NCI-H226 (cell line): ENCODE measurements around the gene ZNF667.

Experiments used
- DNase-seq: peaks from one replicate; pipeline ENCODE4 v3.0.0-alpha.2; 2015

ZNF667 gene

DNA sequence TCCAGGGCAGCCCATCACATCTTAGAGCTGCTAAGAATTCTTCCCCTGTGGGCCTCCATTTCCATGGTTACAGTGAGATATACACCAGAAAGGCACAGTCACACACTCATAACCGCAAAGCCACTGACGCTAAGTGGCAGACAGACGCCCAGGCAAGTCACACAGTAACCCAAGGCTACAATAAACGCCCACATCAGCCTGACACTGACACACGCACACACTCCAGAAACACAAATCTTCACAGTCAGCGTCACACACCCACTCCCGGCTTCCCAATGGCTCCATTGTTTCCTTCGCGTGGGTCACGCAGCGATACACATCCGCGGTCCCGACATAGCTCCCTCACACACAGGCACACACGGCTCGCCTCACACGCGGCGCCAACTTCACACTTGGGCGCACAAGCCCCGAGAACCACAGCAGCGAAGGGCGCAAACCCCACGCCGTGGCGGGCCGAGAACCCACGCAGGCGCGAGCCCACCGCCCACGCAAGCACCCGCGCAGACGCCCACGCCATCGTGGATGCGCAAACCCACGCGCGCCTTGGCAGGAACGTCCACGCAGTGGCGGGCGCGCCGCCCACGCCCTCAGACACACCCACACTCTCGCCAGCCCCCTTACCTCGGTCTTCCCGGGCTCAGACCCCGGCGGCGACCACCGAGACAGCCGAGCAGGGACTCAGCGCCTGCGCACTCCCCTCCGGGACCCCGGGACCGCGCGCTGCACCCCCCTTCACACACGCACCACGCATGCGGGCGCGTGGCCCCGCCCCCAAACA is at the start of gene ZNF667:
Gene ZNF667, minus strand, starts transcription at position 695 of the 778 bp plus-strand sequence. CDS start 14,975 bp downstream, outside the sequence.
- no peak for DNase-seq

DNA sequence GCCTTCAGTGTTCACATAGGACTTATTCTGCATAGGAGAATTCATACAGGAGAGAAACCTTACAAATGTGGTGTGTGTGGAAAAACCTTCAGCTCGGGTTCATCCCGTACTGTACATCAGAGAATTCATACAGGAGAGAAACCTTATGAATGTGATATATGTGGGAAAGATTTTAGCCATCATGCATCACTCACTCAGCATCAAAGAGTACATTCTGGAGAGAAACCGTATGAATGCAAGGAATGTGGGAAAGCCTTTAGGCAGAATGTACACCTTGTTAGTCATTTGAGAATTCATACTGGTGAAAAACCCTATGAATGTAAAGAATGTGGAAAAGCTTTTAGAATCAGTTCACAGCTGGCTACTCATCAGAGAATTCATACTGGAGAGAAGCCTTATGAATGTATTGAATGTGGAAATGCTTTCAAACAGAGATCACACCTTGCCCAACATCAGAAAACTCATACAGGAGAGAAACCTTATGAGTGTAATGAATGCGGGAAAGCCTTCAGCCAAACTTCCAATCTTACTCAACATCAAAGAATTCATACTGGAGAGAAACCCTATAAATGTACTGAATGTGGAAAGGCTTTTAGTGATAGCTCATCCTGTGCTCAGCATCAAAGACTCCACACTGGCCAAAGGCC is 48.2 kb upstream of the ZNF667 start:
- no peak for DNase-seq

DNA sequence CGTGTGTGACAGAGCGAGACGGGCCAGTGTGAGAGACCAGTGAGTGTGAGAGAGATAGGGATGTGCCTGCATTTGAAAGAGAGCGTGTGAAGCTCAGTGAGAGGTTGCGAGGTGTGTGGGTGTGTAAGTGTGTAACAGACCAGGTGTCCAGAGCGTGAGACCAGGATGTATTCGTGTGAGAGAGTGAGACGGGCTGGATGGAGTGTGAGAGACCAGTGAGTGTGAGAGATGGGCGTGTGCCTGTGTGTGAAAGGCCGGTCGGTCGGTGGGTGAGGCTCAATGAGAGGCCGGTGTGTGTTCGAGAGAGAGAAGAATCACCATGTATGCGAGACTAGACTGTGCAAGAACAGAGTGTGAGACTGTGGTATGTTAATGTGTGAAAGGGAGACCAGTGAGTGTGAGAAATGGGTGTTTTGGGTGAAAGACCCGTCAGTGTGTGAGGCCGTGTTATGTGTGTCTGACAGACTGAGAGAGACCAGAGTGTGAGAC is 31.2 kb upstream of the ZNF667 start:
- no peak for DNase-seq

DNA sequence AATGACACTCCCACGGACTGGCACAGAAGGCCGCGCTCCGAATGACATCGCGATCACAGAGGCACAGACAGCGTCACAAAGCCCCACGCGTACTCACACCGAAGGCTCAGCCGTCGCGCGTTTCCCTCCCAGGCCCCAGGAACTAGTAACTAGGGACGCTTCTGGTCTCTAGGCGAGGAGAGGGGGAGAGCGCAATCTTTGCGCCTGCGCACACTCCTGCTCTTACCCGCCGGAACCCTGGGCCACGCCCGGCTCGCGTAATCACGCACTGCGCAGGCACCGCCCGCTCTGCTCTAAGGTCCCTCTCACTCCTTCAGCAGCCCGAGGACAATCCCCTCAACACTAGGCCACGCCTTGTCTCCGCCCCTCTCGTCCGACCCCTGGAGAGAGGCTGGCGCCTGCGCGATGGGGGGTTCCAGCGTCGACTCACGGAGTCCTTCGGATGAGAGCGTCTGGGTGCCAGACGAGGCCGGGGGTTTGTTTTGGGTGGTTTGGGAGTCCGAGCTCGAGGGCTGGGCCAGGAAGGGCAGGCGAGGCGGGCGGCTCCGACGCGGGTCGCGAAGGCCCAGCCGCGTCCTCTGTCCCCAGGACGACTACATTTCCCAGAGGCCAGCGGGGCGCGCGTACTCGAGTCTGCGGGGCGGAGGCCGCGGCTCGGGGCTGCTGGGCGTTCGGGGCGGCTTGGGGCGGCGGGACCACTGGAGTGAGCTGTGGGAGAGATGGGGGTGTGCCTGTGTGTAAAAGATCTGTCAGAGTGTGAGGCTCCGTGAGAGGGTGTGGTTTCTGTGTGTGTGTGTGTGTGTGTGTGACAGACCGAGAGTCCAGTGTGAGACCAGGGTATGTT is 30.5 kb upstream of the ZNF667 start, which contains the start of gene ZNF471:
Gene ZNF471, plus strand, starts transcription at position 410 of the 844 bp plus-strand sequence. CDS start 3,717 bp downstream, outside the sequence.
- DNase-seq: no peak

DNA sequence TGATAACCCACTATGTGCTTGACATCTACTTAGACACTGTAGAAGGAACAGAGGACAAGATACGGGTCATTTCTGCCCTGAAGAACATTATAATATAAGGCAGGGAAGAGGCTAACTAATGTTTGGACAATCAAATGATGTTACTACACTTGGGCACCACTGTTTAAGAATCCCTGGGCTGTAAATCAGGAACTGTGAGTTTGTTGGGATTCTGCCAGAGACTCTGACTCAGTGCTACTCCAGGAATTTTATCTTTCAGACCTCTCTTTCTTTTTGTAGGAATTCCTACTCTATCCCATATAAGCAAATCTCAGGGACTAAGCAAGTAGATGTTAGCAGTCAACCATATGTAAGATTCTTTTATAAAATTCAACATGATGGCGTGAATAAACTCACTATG is 27.4 kb upstream of the ZNF667 start:
- no peak for DNase-seq

DNA sequence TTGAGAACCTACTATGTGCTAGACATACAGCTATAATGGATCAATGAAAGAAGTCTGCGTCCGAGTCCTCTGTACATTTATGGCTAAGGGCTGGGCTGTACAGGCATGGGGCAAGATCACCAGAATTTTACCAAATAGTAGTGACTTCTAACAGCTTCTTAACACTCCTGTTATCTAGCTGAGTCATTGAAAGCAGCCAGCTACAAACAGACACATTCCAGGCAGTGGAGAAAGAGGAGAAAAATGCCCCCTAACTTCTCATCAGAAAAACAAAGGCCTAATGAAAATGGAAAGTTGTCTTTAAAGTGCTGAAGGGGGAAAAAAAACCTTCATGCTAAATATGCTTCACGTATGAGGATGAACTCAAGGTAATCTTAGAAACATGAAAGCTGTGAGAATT is 14.3 kb upstream of the ZNF667 start:
- DNase-seq: no peak

DNA sequence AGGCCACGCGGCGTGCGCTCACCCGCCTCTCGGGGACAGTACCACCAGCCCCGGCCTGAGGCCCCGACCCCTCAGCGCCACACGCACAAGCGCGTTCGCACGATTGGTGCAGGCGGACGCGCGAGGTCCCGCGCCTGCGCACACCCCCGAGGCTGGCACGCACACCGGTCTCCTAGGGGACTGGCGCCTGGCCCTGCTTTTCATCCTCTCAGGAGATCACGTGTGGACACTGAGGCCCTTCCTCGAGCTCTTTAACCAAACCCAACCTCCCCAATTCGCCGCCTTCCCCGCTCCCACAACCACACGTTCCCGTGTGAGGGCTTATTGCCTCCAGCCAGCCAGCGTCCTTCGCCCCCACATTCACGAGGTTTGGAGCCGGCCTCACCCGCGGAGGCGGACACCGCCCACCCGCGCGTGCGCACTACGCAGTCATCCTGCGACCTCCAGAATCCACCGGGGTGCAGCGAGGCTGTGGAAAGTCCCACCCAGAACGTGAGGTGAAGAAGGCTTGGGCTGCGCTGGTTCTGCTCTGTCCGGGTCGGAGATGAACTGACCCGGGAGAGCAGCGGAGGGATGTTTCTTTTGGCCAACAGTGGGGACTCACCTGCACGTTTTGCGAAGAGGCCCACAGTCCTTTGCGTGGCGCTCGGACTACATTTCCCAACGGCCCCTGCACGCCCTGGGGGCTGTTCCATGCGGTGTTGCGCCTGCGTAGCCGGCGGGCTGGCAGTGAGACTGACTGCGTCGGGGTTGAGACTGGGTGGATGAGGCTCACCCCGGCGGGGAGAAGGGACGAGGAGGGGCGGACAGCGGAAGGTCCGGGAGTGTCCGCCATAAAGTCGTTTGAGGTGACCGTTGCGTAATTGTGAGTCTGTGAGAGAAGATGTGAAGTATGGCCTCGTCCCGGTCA is 539 bp upstream of the ZNF667 start:
- DNase-seq: no peak

DNA sequence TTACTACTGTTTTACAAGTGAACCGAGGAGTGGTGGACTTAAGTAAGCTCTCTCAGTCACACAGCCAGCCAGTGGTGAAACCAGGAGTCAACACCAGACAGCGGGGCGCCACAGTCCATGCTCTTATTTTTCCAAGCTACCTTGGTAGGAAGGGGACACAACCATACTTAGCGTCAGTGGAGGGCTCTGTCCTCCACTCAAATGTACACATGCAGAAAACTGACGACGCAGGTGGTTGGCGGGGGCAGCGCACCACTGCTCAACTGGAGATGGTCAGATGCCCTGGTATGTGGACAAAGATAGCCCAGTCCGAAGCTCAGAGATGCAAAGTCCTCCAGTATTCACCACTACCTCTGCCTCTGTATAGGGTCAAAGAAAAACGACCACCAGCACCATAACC is 1.1 kb downstream of the ZNF667 start:
- no peak for DNase-seq

DNA sequence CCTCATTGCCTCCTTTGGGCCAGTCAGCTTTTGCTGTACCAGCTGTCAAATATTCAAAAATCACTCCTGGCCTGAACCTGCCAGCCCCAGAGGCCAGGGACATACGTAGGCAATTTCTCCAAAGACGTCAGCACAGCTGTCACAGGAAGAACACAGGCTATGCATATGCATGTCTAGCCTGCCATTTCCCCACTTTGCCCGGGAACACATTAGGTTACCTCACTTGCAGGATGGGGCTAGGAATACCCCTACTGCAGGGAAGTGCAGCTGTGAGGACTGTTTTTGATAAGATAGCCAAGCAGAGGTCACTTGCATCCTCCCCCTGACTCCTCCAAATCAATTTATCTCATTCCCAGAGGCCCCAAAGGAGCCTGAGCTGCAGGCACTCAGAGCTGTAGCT is 2.8 kb downstream of the ZNF667 start:
- no peak for DNase-seq

DNA sequence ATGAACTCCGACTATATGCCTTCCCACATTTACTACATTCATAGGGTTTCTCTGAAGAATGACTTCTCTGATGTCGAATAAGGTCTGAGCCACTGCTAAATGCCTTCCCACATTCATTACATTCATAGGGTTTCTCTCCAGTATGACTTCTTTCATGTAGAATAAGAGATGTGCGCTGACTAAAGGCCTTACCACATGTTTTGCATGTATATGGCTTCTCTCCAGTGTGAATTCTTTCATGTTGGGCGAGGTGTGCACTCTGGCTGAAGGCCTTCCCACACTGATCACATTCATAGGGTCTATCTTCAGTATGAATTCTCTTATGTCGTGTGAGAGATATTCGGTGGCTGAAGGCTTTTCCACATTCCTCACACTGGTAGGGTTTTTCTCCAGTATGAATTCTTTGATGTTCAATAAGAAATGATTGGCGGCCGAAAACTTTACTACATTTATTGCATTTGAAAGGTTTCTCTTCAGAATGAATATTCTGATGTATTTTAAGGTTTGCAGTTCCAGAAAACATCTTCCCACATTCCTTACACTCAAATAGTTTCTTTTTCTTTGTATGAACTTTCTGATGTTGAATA is 35.8 kb downstream of the ZNF667 start:
- no peak for DNase-seq

DNA sequence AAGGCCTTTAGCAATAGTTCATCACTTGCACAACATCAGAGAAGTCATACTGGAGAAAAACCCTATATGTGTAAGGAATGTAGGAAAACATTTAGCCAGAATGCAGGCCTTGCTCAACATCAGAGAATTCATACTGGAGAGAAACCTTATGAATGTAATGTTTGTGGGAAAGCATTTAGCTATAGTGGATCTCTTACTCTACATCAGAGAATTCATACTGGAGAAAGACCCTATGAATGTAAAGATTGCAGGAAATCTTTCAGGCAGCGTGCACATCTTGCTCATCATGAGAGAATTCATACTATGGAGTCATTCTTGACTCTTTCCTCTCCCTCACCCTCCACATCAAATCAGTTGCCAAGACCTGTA is 53.2 kb downstream of the ZNF667 start:
- no peak for DNase-seq

DNA sequence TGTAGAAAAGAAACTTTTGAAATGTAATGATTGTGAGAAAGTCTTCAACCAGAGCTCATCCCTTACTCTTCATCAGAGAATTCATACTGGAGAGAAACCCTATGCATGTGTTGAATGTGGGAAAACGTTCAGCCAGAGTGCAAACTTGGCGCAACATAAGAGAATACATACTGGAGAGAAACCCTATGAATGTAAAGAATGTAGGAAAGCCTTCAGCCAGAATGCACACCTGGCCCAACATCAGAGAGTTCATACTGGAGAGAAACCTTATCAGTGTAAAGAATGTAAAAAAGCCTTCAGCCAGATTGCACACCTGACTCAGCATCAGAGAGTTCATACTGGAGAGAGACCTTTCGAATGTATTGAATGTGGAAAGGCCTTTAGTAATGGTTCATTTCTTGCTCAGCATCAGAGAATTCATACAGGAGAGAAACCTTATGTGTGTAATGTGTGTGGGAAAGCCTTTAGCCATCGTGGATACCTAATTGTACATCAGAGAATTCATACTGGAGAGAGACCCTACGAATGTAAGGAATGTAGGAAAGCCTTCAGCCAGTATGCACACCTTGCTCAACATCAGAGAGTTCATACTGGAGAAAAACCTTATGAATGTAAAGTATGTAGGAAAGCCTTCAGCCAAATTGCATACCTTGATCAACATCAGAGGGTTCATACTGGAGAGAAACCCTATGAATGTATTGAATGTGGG is 53.7 kb downstream of the ZNF667 start:
- no peak for DNase-seq

DNA sequence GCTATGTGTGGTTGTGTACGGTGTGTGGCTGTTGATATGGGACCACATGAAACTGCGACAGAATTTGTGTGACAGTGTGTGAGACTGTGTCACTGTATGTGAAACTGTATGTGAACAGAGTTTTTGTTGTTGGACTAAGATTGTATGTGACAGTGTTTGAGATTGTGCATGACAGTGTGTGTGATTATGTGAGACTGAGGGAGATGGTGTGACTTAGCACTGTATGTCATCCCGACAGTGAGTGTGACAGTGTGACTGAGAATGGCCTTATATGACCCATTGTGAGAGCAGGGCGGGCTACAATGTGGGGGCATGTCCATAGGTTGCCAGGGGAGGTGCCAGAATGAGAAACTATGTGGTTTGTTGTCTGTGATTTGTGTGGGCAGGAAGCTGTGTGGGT is 72.1 kb downstream of the ZNF667 start:
- no peak for DNase-seq

DNA sequence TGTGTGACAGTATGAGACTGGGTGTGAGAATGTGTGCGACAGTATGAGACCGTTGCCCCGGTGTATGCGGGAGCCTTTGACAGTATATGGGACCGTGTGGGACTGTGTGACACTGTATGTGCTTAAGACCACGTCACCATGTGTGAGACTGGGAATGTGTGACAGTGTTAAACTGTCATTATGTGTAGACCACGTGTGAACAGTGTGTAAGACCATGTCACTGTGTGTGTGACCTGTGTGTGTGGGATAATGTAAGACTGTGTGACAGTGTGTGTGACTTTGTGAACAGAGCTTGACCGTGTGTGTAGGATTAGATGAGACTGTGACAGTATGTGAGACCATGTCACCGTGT is 72.5 kb downstream of the ZNF667 start:
- DNase-seq: no peak

DNA sequence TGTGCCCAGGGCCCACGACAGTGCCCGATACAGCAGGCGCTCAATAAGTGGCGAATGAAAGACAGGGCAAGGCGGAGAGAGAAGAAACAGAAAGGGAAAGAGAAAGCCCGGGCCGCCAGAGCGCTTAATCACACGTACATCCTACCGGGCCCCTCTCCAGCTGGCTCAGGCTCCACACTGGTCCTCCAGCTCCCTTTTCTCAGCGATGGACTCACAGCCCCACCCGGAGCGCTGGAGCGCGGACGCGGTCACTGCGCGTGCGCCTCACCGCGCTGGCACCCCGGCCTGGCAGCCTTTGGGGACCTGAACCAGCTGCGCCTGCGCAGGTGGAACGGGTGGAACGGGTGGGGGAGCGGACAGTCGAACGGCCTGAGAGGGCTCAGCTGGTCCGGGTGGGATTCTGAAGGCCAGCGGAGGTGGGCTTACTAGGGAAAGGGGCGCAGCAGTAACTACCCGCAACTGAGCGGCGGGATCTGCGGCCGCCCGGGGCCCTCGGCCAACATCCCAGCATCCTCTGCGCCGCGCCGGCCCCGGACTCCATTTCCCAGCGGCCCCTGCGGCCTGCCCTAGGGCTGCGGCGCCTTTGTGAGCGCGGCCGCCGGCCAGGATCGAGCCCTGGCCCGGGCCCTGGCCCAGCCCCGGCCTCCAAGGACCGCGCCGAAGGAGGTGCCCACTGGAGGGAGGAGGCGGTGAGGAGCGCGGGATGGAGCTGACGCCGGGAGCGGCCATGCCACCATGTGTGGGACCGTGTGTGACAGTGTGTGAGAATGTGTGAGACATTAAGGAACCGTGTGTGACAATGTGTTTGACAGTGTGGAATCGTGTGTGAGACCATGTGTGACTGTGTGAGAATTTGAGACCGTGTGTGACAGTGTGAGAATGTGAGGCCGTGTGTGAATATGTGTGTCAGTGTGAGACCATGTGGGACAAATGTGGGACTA is 73.1 kb downstream of the ZNF667 start, which contains the start of gene ZNF583:
Gene ZNF583, plus strand, starts transcription at position 569 of the 941 bp plus-strand sequence. CDS start 2,783 bp downstream, outside the sequence.
- DNase-seq: peak; percentile 98

DNA sequence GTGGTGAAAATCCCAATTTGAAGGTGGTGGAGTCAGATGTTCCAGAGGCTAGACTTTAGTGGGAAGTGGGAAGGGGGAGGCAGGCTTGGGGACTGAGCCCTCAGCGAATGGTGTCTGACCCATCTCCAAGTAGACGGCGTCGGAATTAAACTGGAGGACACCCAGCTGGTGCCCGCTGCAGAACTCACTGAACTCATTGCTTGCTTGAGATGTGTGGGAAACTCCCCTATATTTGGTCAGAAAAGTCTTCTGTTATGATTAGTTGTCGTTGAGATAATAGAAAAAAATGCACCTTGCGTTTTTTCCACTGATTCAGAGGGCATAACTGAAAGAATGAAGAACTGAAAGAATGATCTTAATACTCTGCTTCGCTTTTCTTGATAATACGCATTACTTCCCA is 73.9 kb downstream of the ZNF667 start:
- DNase-seq: peak; percentile 6

DNA sequence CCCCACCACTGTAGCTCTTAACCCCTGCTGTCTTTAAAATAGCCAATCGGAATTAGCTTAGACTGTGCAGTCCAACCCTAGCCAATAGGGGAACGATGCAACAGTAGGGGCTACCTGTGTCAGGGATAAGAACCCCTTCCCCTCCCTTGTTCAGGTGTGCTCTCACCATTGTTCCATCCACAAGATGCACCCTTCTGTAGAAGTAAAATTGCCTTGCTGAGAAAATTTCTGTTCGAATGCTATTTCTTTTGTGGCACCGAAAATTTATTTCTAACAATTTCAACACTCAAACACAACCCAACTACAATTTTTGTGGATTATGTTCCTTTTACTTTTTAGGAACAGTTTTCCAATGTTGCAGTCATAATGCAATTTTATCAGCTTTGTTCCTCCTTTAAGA is 76.7 kb downstream of the ZNF667 start:
- no peak for DNase-seq

DNA sequence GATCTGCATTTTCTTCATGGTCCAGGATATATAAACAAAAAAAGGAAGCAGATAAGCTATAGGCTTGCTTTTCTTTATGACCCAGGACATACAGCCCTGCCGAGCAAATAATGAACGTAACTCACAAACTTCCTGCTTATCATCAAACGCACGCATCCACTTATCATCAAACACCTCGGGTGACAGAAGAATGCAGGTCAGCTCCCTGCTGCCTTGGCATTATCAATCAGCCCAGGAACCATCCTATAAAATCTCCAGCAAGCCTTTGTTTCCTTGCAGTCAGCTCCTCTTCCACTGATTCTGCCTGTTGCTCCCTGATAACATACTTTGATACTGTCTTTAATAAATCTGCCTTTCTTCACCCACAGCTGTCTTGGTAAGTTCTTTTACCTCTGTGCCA is 78.3 kb downstream of the ZNF667 start:
- DNase-seq: no peak

DNA sequence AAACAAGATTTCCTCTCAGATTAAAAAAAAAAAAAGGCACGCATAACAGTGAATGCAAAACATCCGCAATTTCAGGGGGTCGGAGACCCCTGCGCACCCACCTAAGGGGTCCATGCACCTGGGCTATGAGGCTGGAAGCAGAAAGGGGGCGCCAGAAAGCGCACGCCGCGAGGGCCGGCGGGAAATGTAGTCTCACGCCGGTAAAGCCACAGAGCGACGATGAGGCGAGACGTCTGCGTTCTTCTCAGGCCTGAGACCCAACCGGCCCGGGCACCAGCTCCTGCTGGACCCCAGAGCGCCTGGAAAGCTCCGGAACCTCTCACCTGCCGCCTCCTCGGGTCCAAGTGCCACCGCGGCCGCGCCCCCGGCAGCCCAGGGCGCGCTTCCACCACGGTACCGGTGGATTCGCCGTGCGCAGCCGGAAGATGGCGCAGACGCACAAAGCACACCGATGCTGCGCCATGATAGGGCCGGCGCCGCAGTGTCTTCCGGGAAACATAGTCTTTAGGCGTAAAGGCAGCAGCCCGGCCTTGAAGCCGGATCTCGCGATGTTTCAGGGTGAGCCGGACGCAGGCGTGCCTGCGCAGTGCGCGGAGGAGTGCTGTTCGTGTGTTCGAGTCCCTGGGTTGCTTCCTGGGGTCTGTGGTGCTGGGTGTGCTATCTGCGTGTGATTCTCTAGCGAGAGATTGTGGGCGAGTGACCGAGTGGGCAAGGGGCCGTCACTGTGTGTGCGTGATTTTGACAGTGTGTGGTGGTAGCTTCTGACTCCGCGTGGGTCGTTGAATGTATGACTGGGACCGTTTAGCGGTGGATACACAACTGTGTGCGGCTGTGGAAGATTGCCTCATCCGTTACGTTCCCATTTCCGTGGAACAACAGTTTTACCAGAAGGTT is 83.8 kb downstream of the ZNF667 start, which contains the start of gene ZNF582:
Gene ZNF582, minus strand, starts transcription at position 416 of the 894 bp plus-strand sequence. CDS start 1,782 bp downstream, outside the sequence.
- peak; percentile 93 for DNase-seq
